HepG2 (cell line): ENCODE measurements around the gene SPAG7. TPM values are rescaled to one million over a fixed set of nuclear protein-coding genes. Genes with fewer than 3 reads are reported as not detected.

ENCODE experiments used
- ASH2L ChIP-seq: fragments of 300-600, 200-600 bp; sonication (generic); IDR thresholded peaks from 2 replicates; pipeline ENCODE4 v1.7.0; 2017; ENCODE audit warnings: low read depth, mild to moderate bottlenecking, moderate library complexity, mixed read lengths, low read length; ENCODE audit not compliant: insufficient read length
- ATF1 ChIP-seq: IDR thresholded peaks from 2 replicates; pipeline ENCODE4 v1.6.1; 2016; ENCODE audit warnings: mild to moderate bottlenecking, control low read depth
- ATF3 ChIP-seq: sonication (generic); formaldehyde crosslinking; IDR thresholded peaks from 2 replicates; pipeline ENCODE4 v1.4.0; 2020; ENCODE audit warnings: missing genetic modification reagents
- HOXD1 ChIP-seq: sonication (generic); formaldehyde crosslinking; IDR thresholded peaks from 2 replicates; pipeline ENCODE4 v1.5.0; 2020; ENCODE audit warnings: missing genetic modification reagents
- PRMT3 ChIP-seq: sonication (generic); formaldehyde crosslinking; IDR thresholded peaks from 2 replicates; pipeline ENCODE4 v1.8.1; 2022; ENCODE audit warnings: low read depth, mild to moderate bottlenecking, moderate library complexity, missing genetic modification reagents, borderline replicate concordance
- PTBP1 ChIP-seq: fragments of 200-400 bp; formaldehyde crosslinking; IDR thresholded peaks from 2 replicates; pipeline ENCODE4 v1.6.1; 2018; ENCODE audit warnings: low read length, low read depth; ENCODE audit not compliant: poor library complexity, severe bottlenecking
- RXRA ChIP-seq: sonication (generic); formaldehyde crosslinking; IDR thresholded peaks from 2 replicates; pipeline ENCODE4 v1.5.1; 2020; ENCODE audit warnings: missing genetic modification reagents
- TCF7L2 ChIP-seq: IDR thresholded peaks from 2 replicates; pipeline ENCODE4 v1.6.1; 2011; ENCODE audit warnings: mild to moderate bottlenecking, low read depth, low read length, moderate library complexity
- ZFP36L2 ChIP-seq: sonication (generic); formaldehyde crosslinking; IDR thresholded peaks from 2 replicates; pipeline ENCODE4 v1.4.0; 2020; ENCODE audit warnings: missing genetic modification reagents
- ZNF382 ChIP-seq: sonication (generic); formaldehyde crosslinking; IDR thresholded peaks from 2 replicates; pipeline ENCODE4 v1.5.0; 2020; ENCODE audit warnings: missing genetic modification reagents, mild to moderate bottlenecking, borderline replicate concordance
- ZNF883 ChIP-seq: sonication (generic); formaldehyde crosslinking; IDR thresholded peaks from 2 replicates; pipeline ENCODE4 v1.5.1; 2020; ENCODE audit warnings: mild to moderate bottlenecking, missing genetic modification reagents; ENCODE audit errors: not compliant biosample characterization
- ZUFSP ChIP-seq: sonication (generic); formaldehyde crosslinking; IDR thresholded peaks from 2 replicates; pipeline ENCODE4 v1.9.0; 2021; ENCODE audit warnings: missing genetic modification reagents, mild to moderate bottlenecking, borderline replicate concordance
- polyA plus RNA-seq, 8 experiments: library from polyadenylated mRNA; depleted of rRNA in 3 of 8; stranded (reverse) in 7 of 8; unstranded in 1 of 8; fragments of >200 nt; fragmentation: Illumina TruSeq in 4 of 8; extraction: Trizol in 4 of 8; gene quantifications; 2 replicates each; pipeline versions ENCODE4 v1.2.1 to v1.2.3, GENCODE V29; 2011 to 2016; ENCODE audit warnings: low read depth in 4 of 8, missing spikeins in 1 of 8, mixed read lengths in 1 of 8; ENCODE audit not compliant: insufficient read depth in 1 of 8
- total RNA-seq, 5 experiments: library from RNA; depleted of rRNA; stranded (reverse); fragments of >200 nt; fragmentation: Illumina TruSeq; extraction: Trizol; gene quantifications; 2 replicates each; pipeline ENCODE4 v1.2.3, GENCODE V29; 2016; ENCODE audit warnings: low read depth in 1 of 5
- TF ChIP-seq, protein P1 (sequence below): sonication (generic); formaldehyde crosslinking; conservative IDR thresholded peaks from 2 replicates; pipeline ENCODE4 v1.4.0; 2020; ENCODE audit warnings: mild to moderate bottlenecking, missing genetic modification reagents, moderate library complexity
- TF ChIP-seq, protein P2 (sequence below): IDR thresholded peaks from 2 replicates; pipeline ENCODE4 v1.6.1; 2016; ENCODE audit warnings: missing biosample characterization, missing genetic modification reagents, low read depth
- TF ChIP-seq, protein P3 (sequence below): sonication (generic); formaldehyde crosslinking; IDR thresholded peaks from 2 replicates; pipeline ENCODE4 v1.4.0; 2020; ENCODE audit warnings: missing genetic modification reagents

The SPAG7 gene
- total and polyA plus RNA-seq, 2 of the 13 experiments (the other 11 are each of a cell fraction or from before 2014, with no cell fraction given) = 51.0 to 59.0 TPM

GRCh38 chr17:4997302-4998026 is 29.8 kb upstream of the SPAG7 start, which contains the start of the genes INCA1 and KIF1C (continued):
- TF ChIP-seq, protein P1, sequence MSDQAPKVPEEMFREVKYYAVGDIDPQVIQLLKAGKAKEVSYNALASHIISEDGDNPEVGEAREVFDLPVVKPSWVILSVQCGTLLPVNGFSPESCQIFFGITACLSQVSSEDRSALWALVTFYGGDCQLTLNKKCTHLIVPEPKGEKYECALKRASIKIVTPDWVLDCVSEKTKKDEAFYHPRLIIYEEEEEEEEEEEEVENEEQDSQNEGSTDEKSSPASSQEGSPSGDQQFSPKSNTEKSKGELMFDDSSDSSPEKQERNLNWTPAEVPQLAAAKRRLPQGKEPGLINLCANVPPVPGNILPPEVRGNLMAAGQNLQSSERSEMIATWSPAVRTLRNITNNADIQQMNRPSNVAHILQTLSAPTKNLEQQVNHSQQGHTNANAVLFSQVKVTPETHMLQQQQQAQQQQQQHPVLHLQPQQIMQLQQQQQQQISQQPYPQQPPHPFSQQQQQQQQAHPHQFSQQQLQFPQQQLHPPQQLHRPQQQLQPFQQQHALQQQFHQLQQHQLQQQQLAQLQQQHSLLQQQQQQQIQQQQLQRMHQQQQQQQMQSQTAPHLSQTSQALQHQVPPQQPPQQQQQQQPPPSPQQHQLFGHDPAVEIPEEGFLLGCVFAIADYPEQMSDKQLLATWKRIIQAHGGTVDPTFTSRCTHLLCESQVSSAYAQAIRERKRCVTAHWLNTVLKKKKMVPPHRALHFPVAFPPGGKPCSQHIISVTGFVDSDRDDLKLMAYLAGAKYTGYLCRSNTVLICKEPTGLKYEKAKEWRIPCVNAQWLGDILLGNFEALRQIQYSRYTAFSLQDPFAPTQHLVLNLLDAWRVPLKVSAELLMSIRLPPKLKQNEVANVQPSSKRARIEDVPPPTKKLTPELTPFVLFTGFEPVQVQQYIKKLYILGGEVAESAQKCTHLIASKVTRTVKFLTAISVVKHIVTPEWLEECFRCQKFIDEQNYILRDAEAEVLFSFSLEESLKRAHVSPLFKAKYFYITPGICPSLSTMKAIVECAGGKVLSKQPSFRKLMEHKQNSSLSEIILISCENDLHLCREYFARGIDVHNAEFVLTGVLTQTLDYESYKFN (CRISPR knock-in tag) = no peak
- no peak for TF ChIP-seq PRMT3 (CRISPR knock-in tag)
- peak; percentile 46; the same call in 1 of the 2 replicates for TF ChIP-seq RXRA (CRISPR knock-in tag)
- TF ChIP-seq ASH2L = no peak
- no peak for TF ChIP-seq ATF3 (CRISPR knock-in tag)
- TF ChIP-seq HOXD1 (CRISPR knock-in tag) = peak; percentile 24; the same call in 1 of the 2 replicates
- TF ChIP-seq, protein P2, sequence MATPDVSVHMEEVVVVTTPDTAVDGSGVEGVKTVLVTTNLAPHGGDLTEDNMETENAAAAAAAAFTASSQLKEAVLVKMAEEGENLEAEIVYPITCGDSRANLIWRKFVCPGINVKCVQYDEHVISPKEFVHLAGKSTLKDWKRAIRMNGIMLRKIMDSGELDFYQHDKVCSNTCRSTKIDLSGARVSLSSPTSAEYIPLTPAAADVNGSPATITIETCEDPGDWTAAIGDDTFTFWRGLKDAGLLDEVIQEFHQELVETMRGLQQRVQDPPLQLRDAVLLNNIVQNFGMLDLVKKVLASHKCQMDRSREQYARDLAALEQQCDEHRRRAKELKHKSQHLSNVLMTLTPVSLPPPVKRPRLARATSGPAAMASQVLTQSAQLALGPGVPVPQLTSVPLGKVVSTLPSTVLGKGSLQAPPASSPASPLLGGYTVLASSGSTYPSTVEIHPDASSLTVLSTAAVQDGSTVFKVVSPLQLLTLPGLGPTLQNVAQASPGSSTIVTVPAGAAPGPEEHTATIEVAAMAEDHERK = no peak
- TF ChIP-seq, protein P3, sequence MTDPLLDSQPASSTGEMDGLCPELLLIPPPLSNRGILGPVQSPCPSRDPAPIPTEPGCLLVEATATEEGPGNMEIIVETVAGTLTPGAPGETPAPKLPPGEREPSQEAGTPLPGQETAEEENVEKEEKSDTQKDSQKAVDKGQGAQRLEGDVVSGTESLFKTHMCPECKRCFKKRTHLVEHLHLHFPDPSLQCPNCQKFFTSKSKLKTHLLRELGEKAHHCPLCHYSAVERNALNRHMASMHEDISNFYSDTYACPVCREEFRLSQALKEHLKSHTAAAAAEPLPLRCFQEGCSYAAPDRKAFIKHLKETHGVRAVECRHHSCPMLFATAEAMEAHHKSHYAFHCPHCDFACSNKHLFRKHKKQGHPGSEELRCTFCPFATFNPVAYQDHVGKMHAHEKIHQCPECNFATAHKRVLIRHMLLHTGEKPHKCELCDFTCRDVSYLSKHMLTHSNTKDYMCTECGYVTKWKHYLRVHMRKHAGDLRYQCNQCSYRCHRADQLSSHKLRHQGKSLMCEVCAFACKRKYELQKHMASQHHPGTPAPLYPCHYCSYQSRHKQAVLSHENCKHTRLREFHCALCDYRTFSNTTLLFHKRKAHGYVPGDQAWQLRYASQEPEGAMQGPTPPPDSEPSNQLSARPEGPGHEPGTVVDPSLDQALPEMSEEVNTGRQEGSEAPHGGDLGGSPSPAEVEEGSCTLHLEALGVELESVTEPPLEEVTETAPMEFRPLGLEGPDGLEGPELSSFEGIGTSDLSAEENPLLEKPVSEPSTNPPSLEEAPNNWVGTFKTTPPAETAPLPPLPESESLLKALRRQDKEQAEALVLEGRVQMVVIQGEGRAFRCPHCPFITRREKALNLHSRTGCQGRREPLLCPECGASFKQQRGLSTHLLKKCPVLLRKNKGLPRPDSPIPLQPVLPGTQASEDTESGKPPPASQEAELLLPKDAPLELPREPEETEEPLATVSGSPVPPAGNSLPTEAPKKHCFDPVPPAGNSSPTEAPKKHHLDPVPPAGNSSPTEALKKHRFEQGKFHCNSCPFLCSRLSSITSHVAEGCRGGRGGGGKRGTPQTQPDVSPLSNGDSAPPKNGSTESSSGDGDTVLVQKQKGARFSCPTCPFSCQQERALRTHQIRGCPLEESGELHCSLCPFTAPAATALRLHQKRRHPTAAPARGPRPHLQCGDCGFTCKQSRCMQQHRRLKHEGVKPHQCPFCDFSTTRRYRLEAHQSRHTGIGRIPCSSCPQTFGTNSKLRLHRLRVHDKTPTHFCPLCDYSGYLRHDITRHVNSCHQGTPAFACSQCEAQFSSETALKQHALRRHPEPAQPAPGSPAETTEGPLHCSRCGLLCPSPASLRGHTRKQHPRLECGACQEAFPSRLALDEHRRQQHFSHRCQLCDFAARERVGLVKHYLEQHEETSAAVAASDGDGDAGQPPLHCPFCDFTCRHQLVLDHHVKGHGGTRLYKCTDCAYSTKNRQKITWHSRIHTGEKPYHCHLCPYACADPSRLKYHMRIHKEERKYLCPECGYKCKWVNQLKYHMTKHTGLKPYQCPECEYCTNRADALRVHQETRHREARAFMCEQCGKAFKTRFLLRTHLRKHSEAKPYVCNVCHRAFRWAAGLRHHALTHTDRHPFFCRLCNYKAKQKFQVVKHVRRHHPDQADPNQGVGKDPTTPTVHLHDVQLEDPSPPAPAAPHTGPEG (CRISPR knock-in tag) = no peak
- TF ChIP-seq ZFP36L2 (CRISPR knock-in tag) = no peak
- TF ChIP-seq ZUFSP (CRISPR knock-in tag) = no peak
- TF ChIP-seq PTBP1 = no peak
- no peak for TF ChIP-seq ATF1
- no peak for TF ChIP-seq ZNF382 (CRISPR knock-in tag)
- TF ChIP-seq ZNF883 (CRISPR knock-in tag) = no peak
- TF ChIP-seq TCF7L2 = no peak
